ENCODE results near the gene R3HDM2.

- TF ChIP-seq GATA2 (IDR thresholded peaks at IDR 0.05; ENCODE audit: low read depth, low read length) (no peak), GATA3 (IDR thresholded peaks at IDR 0.05; ENCODE audit: low read depth, low read length) (no peak)
Observed at GRCh38 chr12:57234571-57235016, 196.2 kb downstream of the R3HDM2 start.

Data from SH-SY5Y (cell line).